ENCODE results near the gene FASTKD2.

Gene FASTKD2

GRCh38 chr2:206840999-206841398 lies 75.6 kb downstream of the FASTKD2 start:
- DNase-seq = no peak

Data from midbrain (tissue), 1 donor.